Amygdala (tissue), 56 donors: Measurements from ENCODE around the gene CCDC152.

ENCODE experiments used
- DNase-seq, 56 donors: peaks; one replicate each; lab custom pipeline; 2025; lab: John Stamatoyannopoulos, UW

Gene CCDC152

GRCh38 chr5:42779083-42779482 is 22.5 kb downstream of the CCDC152 start:
- no peak for DNase-seq

GRCh38 chr5:42781584-42781983 is 25.0 kb downstream of the CCDC152 start:
- no peak for DNase-seq

GRCh38 chr5:42784132-42784531 is 27.5 kb downstream of the CCDC152 start:
- DNase-seq = no peak

- no peak for DNase-seq
Observed at GRCh38 chr5:42785756-42786155, 29.1 kb downstream of the CCDC152 start.

GRCh38 chr5:42787073-42787472 is 30.5 kb downstream of the CCDC152 start:
- DNase-seq = no peak

GRCh38 chr5:42787845-42788244 is 31.2 kb downstream of the CCDC152 start:
- DNase-seq = no peak

GRCh38 chr5:42791151-42791550 is 34.5 kb downstream of the CCDC152 start:
- no peak for DNase-seq

- no peak for DNase-seq
Observed at GRCh38 chr5:42798284-42799240, 41.9 kb downstream of the CCDC152 start.

- DNase-seq = no peak
Observed at GRCh38 chr5:42799241-42799608, 42.6 kb downstream of the CCDC152 start.

GRCh38 chr5:42799668-42800114 is 43.1 kb downstream of the CCDC152 start:
- no peak for DNase-seq

- DNase-seq = peak in 1 of 56 donors; percentile 3
Observed at GRCh38 chr5:42800748-42801330, 44.2 kb downstream of the CCDC152 start.

GRCh38 chr5:42801516-42802166 is 45.0 kb downstream of the CCDC152 start:
- no peak for DNase-seq

GRCh38 chr5:42804717-42805339 is 48.2 kb downstream of the CCDC152 start:
- no peak for DNase-seq

GRCh38 chr5:42806004-42806700 is 49.5 kb downstream of the CCDC152 start:
- DNase-seq = no peak

GRCh38 chr5:42806701-42807262 is 50.2 kb downstream of the CCDC152 start:
- DNase-seq = no peak

GRCh38 chr5:42807722-42808447 is 51.3 kb downstream of the CCDC152 start:
- peak in 8 of 56 donors; percentile 2 to 24 (median 8) for DNase-seq

- no peak for DNase-seq
Observed at GRCh38 chr5:42808888-42809611, 52.4 kb downstream of the CCDC152 start.

GRCh38 chr5:42810834-42811590 is 54.4 kb downstream of the CCDC152 start:
- no peak for DNase-seq
